ENCODE measurements around the gene SPATA24. TPM values are rescaled to one million over a fixed set of nuclear protein-coding genes. Genes with fewer than 3 reads are reported as not detected.

The SPATA24 gene
- total RNA-seq, 6 experiments from 2014 or later, result 4.0 to 6.9 (median 5.2) TPM

DNA sequence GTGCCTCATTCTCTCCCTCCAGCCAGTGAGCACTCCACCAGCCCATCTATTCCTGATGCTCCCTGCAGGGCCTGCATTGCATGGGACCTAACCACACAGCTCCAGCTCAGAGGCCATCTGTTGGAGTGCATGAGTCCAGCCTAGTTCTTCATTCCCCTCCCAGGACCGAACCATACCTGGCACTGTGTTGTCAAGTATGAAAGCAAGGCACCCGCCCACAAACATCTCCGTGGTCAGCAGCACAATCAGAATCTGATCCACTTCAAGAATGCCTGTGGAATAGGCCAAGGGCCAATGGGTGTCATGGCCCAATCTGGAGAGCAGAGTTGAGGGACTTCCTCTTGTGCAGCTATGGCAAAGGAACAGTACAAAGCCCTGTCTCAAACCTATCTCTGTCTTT is 26.7 kb downstream of the SPATA24 start:
- H3K4me3 Mint-ChIP-seq, result no peak overlapping the region
- H3K36me3 Mint-ChIP-seq (ENCODE audit: low read depth), result peaks cover 25% of the 10 kb centered on the region
- TF ChIP-seq CTCF (IDR thresholded peaks at IDR 0.05), result no peak
- H3K27ac Mint-ChIP-seq, result no peak overlapping the region
- H3K4me1 Mint-ChIP-seq (ENCODE audit: low read depth), result peaks cover 9% of the 10 kb centered on the region
- H3K9me3 Mint-ChIP-seq, result no peaks in the 10 kb centered on the region
- no peaks in the 10 kb centered on the region; the same call in none of the 2 replicates for H3K27me3 Mint-ChIP-seq (ENCODE audit: insufficient read depth)
- no peak for DNase-seq

DNA sequence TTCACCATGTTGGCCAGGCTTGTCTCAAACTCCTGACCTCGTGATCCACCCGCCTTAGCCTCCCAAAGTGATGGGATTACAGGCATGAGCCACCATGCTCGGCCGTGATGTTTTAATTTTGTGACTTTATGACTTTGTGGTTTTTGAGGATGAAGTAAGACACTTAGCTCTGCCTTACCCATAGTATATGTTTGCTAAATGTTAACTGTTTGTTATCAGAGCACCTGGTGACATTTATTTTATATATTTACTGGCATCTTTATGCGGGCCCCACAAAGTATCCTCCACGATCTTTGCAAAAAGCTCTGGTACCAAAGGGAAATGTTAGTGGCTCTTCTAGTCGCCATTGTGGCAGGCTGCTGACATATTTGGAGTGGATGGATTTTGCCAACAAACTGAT is 27.5 kb downstream of the SPATA24 start:
- Mint-ChIP-seq H3K4me3 (no peak overlapping the region), H3K27ac (no peak overlapping the region), H3K4me1 (ENCODE audit: low read depth) (peaks cover 9% of the 10 kb centered on the region), H3K36me3 (ENCODE audit: low read depth) (peaks cover 31% of the 10 kb centered on the region), H3K27me3 (ENCODE audit: insufficient read depth) (no peaks in the 10 kb centered on the region; the same call in none of the 2 replicates), H3K9me3 (no peaks in the 10 kb centered on the region)
- no peak for TF ChIP-seq CTCF (IDR thresholded peaks at IDR 0.05)
- DNase-seq, result no peak

DNA sequence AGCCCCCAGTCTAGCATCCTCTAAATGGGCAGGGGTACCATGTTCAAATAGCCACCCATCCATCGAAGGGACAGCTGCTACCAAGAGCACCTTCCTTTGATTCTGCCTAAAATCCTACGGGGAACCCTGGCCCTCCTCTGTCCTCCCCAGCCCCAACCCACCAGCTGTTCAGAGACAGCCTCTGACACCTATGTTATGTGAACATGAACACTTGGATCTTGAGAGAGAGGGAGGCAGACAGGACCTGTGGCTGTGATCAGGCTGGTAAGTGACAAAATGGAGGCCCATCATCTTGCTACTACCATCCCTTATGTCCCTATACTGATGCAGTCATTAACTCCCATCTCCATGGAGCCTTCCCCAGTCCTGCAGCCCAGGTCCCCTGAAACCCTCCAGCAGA is 29.0 kb downstream of the SPATA24 start:
- no peaks in the 10 kb centered on the region for H3K9me3 Mint-ChIP-seq
- no peaks in the 10 kb centered on the region; the same call in none of the 2 replicates for H3K27me3 Mint-ChIP-seq (ENCODE audit: insufficient read depth)
- no peak for TF ChIP-seq CTCF (IDR thresholded peaks at IDR 0.05)
- DNase-seq, result no peak
- H3K36me3 Mint-ChIP-seq (ENCODE audit: low read depth), result peaks cover 31% of the 10 kb centered on the region
- no peak overlapping the region for H3K27ac Mint-ChIP-seq
- H3K4me3 Mint-ChIP-seq, result no peak overlapping the region
- H3K4me1 Mint-ChIP-seq (ENCODE audit: low read depth), result peaks cover 9% of the 10 kb centered on the region

DNA sequence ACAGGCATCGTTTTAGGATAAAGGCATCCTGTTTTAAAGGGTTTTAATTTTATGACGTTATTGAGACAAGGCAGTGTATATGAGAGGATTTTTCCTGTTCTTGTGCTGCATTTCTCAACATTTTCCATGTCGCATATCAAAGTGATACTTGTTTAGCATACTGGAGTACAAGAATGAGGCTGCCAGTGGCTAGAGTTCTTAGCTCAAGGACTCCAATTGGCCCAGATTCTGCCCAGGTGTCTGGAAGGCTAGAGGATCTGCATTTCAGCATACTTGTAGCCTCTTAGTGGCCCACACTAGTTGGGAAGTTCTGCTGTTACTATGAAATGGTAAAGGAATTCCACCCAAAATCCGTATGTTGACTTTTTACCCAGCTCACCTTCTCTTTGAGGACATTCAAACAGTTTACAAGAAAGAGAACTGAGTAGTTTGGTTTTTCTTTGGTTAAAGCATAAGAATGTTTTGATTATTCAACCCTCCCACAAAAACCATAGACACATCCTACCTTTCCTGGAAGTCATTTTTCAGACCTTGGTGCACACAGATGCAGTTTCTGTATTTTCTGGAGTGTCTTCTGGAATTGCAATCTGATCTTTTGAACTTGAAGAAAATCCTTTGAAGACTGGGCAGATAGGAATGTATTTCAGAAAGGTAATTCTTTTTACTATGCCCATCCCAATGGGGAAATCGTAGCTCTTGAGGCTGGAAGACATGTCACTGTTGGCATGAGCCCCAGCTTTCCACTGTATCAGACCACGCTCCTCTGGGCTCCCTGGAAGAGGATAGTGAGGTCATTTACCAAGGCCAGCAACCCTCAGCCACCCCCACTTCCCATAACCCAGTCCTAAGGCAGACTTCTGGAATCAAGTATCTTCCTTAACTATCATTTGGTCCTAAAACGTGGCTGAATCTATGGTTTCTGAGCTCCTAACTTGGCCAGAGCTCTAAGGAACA is 32.1 kb downstream of the SPATA24 start:
- peaks cover 20% of the 10 kb centered on the region for H3K4me1 Mint-ChIP-seq (ENCODE audit: low read depth)
- peaks cover 25% of the 10 kb centered on the region for H3K36me3 Mint-ChIP-seq (ENCODE audit: low read depth)
- no peaks in the 10 kb centered on the region for H3K9me3 Mint-ChIP-seq
- DNase-seq, result no peak
- no peak overlapping the region for H3K4me3 Mint-ChIP-seq
- no peaks in the 10 kb centered on the region; the same call in 1 of the 2 replicates for H3K27me3 Mint-ChIP-seq (ENCODE audit: insufficient read depth)
- H3K27ac Mint-ChIP-seq, result no peak overlapping the region
- no peak for TF ChIP-seq CTCF (IDR thresholded peaks at IDR 0.05)

- Mint-ChIP-seq H3K27ac (no peak overlapping the region; the same call in 1 of the 2 replicates), H3K4me3 (no peak overlapping the region), H3K27me3 (ENCODE audit: insufficient read depth) (no peaks in the 10 kb centered on the region; the same call in 1 of the 2 replicates), H3K9me3 (no peaks in the 10 kb centered on the region), H3K36me3 (ENCODE audit: low read depth) (peaks cover 33% of the 10 kb centered on the region), H3K4me1 (ENCODE audit: low read depth) (peaks cover 20% of the 10 kb centered on the region)
- peak; percentile 31 for DNase-seq
- no peak for TF ChIP-seq CTCF (IDR thresholded peaks at IDR 0.05)
These were observed 34.7 kb downstream of the SPATA24 start for GRCh38 chr5:139369181-139369580.
